ENCODE results near the gene SOS2.

Gene SOS2

DNA sequence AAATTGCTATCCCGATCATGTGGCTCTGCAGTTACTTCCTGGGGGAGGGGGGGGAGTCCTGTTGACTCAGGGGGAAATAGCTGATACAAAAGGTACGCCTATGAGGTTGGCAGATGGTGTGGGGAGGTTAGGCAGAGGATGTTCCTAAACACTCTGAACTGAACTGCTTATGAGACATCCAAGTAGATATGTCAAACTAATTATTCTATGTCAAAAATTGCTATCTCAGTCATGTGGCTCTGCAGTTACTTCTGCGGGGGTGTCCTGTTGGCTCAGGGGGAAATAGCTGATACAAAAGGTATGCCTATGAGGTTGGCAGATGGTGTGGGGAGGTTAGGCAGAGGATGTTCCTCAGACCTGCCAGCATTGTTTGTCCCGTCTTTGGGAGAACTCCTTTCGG is 109.9 kb downstream of the SOS2 start:
- DNase-seq (ENCODE audit: insufficient read length, low spot score) (no peak), FAIRE-seq (no peak)

DNA sequence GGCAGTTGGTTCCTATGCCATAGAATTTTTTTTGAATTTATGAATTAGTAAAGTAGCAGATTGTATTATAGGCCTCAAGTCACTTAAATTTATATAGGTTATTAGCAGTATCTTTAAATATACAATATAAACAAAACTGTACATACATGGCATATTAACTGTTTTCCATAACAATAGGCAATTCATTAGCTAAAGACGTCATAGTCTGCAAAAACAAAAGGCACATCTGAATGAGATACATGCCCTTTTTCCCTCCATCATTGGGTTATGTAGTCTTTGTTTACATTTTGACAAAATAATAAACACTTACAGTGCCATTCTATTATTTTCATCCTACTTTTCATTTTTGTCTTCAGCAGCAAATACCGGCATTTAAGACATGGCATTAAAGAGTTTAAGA is 113.9 kb downstream of the SOS2 start:
- peak; percentile 18 for FAIRE-seq
- no peak for DNase-seq (ENCODE audit: insufficient read length, low spot score)

DNA sequence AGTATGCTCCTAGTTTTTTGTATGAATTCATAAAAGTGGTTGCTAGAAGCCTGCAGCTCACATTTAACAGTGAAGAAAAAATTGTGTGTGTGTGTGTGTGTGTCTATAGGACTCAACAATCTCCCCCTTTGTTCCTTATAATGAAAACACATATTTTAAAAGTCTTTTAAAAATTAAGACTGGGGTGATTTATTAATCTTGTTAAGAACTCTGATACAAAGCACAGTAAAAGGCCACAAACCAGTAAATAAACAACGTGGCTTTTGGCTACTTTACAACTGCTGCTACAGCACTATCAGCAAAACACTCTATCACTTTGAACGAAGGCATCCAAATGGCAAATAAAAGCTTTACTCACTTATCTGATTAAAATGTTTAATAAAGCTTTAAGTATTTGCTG is 114.4 kb downstream of the SOS2 start:
- DNase-seq (ENCODE audit: insufficient read length, low spot score) (no peak), FAIRE-seq (no peak)

DNA sequence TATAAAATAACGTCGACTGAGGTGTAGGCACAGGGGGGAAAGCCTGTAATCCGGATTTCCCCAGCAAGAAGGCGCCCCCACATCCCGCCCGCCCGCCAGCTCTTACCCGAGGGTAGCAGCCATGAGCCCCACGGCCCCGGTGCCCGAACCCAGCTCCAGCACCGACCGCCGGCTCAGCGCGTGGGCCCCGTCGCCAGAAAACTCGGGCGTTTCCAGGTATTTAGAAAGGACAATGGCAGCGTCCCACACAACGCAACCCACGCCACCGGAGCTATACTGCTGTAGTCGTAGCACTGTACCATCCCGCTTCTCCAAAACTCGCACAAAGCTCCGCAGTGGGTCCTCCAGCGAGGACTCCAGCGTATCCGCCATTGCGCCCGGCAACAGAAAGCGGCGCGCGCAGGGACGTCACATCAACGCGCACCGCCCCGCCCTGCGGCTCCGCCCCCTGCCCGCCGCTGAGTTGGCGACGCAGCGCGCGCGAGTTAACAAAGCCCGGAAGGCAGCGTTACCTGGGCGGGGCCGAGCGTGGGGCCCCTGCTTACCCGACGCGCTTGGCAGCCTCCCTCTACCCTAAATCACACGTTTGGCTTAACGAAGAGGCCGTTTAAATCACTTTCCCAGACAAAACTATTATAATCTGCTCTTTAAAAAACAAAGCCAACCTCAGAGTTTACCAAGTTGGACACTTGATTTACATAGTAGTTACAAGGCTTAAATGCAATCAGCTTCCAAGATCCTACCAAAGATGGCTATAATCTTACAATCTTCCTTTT is 115.0 kb downstream of the SOS2 start, which contains the start of gene VCPKMT:
Gene VCPKMT, minus strand, starts transcription at position 392 of the 776 bp plus-strand sequence. Its CDS starts 20 bp downstream, at position 372.
- DNase-seq (ENCODE audit: insufficient read length, low spot score), result peak; percentile 77
- FAIRE-seq, result peak; percentile 98

DNA sequence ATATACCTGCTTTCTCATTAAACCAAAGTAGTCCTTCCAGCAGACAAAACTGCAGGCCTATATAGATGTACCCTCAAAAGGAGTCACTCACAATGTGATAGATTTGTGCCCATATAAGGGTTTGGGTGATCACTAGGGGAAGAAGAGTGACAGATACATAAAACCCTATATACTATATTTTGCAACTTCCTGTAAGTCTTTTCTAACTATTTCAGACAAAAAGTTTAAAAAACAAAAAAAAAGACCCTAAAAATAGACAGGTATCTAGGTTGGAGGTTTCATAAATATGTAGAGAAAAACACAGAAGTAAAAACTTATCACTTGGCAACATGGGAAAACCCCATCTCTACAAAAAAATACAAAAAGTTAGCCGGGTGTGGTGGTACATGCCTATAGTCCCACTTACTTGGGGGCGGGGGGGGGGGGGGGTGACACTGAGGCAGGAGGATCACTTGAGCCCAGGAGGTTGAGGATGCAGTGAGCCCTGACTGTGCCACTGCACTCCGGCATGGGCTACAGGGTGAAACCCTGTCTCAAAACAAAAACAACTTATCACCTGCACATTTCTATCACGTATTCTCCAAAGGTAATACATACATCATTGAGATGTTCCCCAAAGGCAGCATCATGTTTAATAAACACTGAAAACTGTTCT is 117.9 kb downstream of the SOS2 start:
- FAIRE-seq (no peak), DNase-seq (ENCODE audit: insufficient read length, low spot score) (no peak)

DNA sequence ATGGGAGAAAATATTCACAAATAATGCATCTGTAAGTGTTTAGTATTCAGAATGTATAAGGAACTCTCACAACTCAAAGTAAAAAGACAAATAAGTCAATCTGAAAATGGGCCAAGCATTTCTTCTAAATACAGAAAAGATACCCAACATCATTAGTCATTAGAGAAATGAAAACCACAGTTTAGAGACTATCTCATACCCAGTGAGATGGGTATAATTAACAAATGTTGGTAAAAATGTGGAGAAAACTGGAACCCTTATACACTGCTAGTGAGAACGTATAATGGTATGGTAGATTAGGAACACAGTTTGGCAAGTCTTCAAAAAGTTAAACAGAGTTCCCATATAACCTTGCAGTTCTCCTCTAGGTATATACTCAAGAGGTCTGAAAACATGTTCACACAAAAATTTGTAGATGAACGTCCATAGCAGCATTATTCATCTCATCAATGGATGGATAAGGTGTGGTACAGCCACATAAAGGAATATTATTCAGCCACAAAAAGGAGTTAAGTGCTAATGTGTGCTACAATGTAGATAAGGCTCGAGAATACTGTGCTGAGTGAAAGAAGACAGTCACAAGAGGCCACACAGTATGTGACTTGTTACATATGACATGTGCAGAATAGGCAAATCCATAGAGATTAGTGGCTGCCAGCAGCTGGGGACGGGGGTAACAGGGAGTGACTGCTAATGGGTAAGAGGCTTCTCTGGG is 120.9 kb downstream of the SOS2 start:
- no peak for FAIRE-seq
- no peak for DNase-seq (ENCODE audit: insufficient read length, low spot score)

DNA sequence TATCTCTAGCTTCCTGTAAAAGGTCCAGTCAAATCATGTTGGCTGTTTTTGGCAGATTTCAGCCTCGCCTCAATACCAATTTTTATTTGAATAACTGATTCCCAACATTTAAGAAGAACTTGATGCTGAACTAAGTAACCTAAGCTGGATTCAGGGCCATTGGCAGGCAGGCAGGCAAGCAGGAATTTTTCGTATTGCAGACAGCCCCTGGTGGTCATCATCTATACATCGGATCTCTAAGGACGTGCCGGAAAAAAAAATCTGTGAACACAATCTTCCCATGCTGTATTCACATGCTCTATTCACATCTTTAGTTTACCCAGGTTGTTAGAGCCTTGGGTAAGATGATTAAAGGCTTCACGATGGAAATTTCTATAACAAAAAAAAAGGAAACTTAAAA is 122.0 kb downstream of the SOS2 start:
- FAIRE-seq (no peak), DNase-seq (ENCODE audit: insufficient read length, low spot score) (no peak)

DNA sequence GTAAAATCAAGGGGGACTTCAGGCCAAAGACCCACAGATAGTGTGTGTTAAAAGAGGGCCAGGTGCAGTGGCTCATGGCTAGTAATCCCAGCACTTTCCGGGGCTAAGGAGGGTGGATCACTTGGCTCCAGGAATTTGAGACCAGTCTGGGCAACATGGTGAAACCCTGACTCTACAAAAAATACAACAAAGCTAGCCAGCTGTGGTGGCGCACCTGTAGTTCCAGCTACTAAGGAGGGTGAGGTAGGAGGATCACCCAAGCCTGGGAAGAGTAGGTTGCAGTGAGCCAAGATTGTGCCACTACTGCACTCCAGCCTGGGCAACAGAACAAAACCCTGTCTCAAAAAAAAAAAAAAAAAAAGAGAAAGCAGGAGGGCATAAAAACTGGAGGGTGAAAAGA is 123.5 kb downstream of the SOS2 start:
- FAIRE-seq (no peak), DNase-seq (ENCODE audit: insufficient read length, low spot score) (no peak)

DNA sequence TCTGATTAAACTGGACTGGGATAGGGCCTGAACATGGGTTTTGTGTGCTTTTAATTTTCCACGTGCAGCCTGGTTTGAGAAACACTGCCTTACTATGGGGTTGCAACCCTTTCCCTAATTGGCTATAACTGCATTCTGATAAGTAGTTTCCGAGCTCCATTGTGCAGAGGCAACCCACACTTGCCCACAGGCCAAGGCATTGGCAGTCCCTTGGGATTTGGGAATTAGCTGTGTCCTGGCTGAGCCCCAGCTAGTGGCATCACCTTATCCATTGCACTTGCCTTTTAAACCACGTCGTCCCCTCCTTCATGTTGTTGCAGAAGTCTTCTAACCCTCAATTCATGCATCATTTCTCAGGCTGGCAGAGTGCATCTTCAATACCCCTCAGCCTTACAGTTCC is 125.2 kb downstream of the SOS2 start:
- DNase-seq (ENCODE audit: insufficient read length, low spot score), result no peak
- FAIRE-seq, result no peak

DNA sequence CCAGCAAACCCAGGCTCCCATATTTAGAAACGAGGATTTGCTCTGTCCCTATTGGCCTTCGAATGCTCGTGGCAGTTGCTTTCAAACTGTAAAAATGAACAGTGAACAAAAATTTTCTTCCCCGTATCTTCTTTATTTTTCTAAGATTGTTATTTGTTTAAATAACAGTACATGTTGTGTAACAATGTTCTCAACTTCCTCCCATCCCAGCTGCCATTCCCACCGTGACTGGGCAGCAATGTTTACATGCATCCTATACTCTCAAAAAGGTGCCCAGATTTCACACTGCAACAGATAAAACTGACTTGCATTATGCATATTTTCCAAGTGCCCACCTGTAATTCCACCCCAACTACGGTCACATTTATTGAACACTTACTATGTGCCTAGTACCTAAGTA is 127.8 kb downstream of the SOS2 start:
- DNase-seq (ENCODE audit: insufficient read length, low spot score) (no peak), FAIRE-seq (no peak)

DNA sequence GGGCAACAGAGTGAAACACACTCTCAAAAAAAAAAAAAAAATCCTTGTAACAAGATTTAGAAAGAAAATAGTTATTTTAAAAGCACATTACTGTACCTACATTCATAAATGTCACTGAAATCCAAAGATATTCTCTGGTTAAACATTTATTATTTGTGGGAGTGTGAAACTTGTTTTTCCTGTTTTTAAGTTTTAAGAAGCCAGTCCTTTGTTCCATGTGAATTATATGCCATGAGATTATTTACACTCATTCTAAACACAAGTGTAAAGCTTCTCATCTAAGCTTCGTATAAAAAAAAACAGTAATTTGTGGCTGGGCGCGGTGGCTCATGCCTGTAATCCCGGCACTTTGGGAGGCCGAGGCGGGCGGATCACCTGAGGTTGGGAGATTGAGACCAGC is 130.0 kb downstream of the SOS2 start:
- DNase-seq (ENCODE audit: insufficient read length, low spot score) (no peak), FAIRE-seq (no peak)

DNA sequence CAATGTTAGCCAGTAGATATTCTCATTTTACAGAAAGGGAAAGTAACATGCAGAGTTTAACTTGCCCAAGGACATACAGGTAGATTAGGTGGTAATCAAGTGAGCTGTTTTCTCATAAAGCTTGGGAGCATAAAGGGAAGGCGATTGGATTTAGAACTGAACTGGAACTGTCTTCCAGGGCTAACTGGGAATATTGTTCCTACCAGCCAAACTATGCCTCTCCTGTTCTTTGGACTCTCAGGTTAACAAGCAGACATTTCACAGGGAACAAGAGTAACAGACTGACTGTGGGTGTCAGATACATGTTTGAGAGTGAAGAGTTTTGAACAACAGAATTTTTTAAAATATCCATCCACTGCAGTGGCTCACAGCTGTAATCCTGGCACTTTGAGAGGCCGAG is 130.6 kb downstream of the SOS2 start:
- no peak for FAIRE-seq
- no peak for DNase-seq (ENCODE audit: insufficient read length, low spot score)

DNA sequence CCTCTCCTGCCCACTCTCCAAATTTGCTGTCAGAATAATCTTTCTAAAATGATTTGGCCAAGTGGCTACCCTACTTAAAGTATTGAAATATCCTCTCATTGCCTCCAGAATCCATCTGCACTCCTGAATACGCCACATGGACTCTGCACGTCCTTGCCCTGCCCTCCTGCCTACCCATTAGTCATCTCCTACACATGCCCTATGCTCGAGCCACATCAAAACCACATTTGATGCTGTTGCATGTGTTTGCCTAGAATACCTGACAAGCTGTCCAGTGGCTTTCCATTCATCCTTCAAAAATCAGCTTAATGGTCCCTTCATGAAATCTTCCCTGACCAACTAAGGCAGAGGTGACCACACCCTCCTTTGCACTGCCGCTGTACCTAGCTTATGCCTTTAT is 132.0 kb downstream of the SOS2 start:
- DNase-seq (ENCODE audit: insufficient read length, low spot score) (no peak), FAIRE-seq (no peak)

DNA sequence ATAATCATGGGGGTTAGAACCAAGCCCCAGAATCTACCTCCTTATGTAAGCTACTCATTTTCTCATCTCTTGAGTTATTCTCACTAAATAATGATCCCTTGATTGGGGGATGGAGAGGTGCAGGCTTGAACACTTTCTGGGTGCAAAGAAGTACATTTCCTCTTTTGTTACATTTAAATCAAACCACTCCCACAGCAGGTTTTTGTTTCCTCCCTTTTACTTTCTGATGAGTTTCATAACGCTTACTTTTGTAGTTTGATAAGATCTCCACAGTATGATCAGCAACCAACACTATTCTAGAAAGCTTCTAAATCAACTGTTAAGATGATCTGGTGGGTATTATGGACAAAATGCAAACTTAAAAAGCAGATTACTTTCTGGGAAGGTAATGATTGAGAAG is 135.5 kb downstream of the SOS2 start:
- FAIRE-seq (peak; percentile 52), DNase-seq (ENCODE audit: insufficient read length, low spot score) (no peak)

DNA sequence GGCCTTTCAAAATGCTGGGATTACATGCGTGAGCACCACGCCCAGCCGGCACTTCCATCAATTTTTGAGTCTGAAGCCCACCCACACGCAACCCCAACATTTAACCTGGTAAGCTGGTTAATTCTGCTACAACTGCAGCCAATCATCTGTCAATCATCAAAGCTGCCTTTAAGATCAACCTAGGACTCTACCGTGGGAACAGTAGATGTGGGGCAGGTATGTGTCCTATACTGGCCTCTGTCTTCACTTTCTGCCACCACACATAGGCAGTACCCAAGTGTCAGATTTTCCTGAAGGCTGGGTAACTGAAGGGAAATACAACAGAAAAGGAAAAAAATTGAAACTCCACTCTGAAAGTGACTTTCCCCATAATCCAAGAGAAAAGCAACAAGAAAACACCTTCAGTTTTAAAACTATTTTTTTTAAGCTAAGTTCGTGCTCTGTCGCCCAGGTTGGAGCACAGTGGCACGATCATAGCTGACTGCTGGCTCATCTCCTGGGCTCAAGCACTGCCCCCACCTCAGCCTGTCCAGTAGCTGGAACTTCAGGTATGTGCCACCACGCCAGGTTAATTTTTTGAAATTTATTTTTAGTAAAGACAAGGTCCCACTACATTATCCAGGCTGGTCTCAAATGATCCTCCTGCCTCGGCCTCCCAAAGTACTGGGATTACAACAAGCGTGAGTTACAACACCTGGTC is 137.2 kb downstream of the SOS2 start:
- no peak for FAIRE-seq
- no peak for DNase-seq (ENCODE audit: insufficient read length, low spot score)

DNA sequence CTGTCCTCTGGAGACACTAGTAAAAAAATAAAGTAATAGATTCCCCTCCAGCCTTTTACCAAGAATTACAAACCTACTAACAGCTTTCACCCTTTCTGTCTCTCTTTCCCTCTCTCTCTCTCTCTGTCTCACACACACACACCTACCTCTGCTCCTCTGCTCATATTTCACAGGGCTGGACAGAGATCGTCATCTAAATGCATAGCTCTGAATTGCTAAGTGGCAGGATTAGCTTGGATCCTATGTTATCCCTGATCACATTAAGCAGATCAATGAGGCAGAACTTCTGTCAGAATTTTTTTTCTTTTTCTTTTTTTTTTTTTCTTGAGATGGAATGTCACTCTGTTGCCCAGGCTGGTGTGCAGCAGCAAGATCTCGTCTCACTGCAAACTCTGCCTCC is 137.9 kb downstream of the SOS2 start:
- DNase-seq (ENCODE audit: insufficient read length, low spot score) (no peak), FAIRE-seq (no peak)

DNA sequence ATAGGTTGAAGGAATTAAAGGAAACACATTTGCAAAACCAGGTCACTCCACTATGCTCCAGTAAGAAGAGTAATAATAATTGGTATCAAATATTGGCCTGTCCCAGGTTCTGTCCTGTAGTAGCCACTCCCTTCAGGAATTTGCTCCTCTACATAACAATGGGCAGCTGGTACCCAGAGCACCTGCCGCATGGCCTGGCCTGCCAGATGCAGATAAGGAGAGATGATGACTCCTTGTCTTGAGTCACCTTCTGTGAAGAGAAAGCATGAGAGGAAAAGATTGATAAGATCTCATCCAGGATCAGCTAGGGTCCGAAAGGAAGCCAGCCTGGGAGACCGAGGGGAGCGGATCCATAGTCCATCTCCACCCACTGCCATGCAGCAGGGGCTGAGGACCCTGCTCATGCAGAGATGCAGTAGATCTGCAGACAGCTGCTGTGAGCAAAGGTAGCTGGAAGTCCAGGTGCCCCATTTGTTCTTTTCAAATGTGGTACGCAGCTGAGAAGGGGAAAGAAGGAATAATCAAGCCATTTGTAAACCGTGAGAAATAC is 139.3 kb downstream of the SOS2 start:
- no peak for FAIRE-seq
- DNase-seq (ENCODE audit: insufficient read length, low spot score), result no peak

DNA sequence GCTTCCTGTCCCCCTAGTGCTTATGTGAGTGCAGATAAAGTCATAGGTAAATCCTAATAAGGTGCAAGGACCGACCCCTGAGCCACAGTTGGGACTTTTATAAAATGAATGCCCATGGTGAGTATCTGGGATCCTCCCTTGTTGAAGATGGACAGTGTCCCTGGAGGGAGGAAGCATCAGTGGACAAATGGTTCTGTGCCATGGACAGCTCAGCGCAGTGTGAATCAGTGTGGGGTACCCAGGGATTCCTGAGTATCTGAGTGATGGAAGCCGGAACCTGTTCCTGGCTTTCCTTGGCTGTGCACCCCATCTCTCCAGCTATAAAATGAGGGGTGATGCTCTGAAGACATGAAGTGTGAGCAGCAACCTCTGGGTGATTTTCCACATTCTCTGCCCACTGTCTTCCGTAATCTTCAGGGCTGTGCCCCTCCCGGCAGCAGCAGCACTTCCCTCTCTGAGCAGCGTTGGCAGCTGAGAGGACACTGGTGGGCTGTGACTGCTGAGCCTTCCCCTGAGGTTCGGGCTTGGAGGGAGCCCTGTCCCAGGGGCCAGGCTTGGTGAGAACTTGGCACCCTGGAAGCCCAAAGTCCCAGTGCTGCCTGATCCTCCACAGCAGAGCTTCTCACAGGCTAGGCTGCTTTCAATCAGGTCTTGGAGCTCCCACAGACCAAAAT is 140.0 kb downstream of the SOS2 start:
- FAIRE-seq, result no peak

DNA sequence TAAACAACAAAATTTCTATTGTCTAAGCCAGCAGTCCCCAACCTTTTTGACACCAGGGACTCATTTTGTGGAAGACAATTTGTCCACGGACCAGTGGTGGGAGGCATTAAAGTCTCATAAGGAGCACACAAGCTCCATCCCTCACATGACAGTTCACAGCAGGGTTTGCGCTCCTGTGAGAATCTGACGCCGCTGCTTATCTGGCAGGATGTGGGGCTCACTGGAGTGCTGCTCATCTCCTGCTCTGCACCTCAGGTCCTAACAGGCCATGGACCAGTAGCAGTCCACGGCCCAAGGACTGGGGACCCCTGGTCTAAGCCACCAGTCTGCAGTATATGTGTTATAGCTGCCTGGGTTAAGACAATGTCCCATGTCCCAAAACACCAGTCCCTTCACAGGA is 142.2 kb downstream of the SOS2 start:
- FAIRE-seq, result no peak
- DNase-seq (ENCODE audit: insufficient read length, low spot score), result no peak

More for the DNA sequence above, 140.0 kb downstream of the SOS2 start:
- no peak for DNase-seq (ENCODE audit: insufficient read length, low spot score)

DNA sequence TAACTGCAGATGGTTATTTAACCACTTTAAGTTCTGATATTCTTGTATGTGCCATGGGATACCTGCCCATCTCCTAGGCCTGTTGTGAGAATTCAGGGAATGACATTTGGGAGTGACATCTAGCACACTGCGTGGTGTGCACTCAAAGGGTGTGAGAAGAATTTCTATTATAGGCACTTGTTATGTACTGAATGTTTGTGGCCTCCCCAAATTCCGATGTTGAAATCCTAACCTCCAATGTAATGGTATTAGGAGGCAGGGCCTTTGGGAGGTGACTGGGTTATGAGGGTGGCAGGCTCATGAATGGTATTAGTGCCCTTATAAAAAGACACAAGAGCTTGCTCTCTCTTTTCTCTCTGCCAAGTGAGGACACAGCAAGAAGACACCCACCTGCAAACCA is 142.6 kb downstream of the SOS2 start:
- no peak for FAIRE-seq
- DNase-seq (ENCODE audit: insufficient read length, low spot score), result no peak
